Right renal cortex interstitium (tissue), 3 donors: ENCODE measurements around the gene BEND7. TPM values are rescaled to one million over a fixed set of nuclear protein-coding genes. Genes with fewer than 3 reads are reported as not detected.
"Not testable (repeated sequence)": the region's sequence is repeated elsewhere in the genome, so short reads cannot be mapped to it uniquely, and the experiment has no call there.

ENCODE experiments used
- DNase-seq, 3 donors: peaks; one replicate each; pipeline ENCODE4 v3.0.0-alpha.2; 2013; ENCODE audit warnings: low read depth in 3 of 3, low spot score in 2 of 3
- polyA plus RNA-seq, 3 donors: library from polyadenylated mRNA; unstranded; fragments of 120-200 nt; gene quantifications; one replicate each; pipeline ENCODE4 v1.2.1, GENCODE V29; 2013; ENCODE audit not compliant: insufficient read length in 3 of 3

The BEND7 gene
- polyA plus RNA-seq, 3 donors: 29.7 to 32.9 (median 30.8) TPM

DNA sequence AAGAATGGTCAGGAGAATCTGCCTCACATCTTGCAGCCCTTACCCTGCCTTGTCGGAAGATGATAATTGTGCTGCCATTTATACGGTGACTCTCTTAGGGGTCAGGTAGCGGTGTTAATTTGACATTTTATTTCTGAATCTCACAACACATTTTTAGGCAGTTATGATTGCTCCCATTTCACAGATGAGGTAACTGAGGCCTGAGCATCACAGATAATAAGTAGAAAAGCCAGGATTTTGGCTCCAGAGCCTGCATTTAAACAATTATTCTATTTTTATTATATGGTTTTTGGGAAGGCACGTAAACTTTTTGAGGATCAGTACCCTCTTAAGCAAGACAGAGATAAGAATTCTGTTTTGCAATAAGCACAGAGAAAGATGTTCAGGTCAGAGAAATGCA is 103.4 kb downstream of the BEND7 start:
- DNase-seq: no peak

DNA sequence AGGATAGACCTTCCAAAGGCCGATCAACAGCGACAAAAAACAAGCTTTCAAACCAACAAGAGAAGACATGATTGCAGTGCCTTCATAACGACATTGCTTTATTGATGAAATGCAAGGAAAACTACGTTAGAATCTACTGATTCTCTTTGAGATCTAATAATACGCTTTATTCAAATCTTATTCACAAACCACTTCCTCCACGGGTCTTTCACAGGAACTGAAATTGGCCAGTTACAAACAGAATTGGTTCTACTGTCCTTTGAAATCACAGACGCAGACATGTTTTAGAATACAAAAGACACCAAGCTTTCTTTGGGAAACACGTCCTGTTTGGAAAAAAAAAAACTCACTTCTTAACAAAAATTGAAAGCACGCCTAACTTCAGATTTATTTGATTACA is 106.0 kb downstream of the BEND7 start:
- DNase-seq: no peak

DNA sequence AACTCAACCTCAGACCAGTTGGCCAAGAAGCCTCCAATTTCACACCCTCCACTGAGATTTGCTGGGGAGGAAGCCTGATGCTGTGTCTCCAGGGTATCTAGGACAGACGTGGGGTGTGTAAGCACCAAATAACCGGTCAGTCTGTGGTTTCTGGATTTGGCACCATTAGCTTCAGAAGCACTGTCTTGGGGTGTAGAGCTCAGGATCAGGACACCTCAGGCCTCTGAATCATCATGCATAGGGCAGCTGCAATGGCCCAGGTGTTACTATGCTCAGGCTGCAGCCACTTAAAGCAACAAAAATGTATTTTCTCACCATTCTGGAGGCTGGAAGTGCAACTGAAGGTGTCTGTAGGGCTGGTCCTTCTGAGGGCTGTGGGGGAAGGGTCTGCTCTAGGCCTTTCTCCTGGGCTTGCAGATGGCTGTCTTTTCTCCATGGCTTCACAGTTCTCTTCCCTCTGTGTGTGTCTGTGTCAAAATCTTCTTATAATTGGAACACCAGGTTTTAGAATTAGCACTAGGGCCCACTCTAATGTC is 107.4 kb downstream of the BEND7 start:
- no peak for DNase-seq

DNA sequence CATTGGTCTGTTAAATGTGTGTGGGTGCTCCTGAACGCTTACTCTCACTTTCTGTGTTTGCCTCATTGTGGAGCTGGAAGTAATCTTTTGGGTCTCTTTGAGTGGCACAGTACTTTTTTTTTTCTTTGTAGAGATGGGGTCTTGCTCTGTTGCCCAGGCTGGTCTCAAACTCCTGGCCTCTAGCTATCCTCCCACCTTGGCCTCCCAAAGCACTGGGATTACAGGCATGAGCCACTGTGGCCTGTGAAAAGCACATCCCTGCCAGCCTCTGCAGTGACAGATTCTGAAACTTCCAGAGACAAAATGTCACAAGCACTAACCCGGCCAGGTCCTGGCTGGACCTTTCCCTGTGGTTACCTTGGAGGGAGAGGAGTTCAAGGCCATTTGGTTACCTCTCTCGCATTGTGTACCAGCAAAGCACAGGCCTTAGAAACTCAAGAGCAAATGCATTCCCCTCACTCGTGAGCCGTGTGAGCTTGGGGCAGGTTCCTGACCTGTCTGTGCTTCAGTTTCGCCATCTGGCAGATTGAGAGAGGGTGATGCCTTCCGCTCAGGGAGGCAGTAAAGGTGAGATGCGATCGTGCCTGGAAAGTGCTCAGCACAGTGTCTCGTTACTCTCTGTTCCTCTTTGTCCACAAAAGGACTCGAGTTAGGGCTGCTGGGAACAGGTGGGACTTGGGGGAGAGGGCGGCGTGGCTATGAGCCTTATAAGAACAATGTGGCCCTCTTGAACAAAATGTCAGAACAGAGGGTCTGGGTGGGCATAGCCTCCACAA is 108.1 kb downstream of the BEND7 start:
- DNase-seq: no peak

DNA sequence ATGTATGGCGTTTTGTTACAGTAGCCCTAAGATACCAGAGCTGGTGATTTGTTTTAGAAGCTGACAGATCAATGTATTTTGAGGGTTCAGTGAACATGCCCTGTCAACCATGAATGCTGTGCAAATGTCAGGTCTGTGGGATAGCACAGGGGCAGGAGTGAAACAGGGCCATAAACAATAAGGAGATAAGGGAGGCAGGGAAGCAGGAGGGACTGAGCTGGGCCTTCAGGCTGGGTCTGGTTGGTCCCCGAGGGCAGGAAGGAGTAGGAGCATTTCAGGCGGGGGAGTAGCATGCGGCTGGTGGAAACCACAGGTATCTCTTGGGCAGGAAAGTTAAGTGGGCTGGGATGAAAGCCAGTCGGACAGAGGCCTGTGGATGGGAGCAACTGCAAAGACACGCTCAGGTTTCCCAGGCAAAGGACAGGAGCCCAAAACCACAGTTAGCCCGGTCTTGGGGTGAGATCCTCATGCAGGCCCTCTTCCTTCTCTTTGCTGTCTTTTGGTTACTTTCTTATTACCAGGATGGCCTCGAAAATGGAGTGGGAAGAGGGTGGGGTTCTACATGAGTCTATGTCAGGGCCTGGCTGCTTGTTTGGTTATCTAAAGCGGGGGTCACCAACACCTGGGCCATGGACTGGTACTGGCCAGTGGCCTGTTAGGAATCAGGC is 111.2 kb downstream of the BEND7 start:
- no peak for DNase-seq

DNA sequence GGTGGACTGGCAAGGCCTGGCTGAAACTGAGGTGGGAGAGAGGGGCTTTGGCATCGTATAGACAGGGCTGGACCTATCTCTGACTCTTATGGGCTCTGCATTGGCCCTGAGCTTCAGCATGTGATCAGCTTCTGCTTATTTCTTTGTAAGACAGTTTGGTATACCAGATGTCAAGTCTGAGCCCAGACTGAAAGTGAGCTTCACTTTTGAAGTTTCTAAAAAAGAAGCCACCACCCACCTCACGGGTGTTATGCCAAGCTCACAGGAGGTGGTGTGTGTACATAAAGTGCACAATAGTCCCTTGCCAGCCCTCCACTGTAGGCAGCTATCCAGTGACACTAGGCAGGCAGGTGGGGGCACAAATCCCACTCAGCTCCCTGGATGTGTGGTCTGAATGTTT is 112.1 kb downstream of the BEND7 start:
- DNase-seq: no peak

DNA sequence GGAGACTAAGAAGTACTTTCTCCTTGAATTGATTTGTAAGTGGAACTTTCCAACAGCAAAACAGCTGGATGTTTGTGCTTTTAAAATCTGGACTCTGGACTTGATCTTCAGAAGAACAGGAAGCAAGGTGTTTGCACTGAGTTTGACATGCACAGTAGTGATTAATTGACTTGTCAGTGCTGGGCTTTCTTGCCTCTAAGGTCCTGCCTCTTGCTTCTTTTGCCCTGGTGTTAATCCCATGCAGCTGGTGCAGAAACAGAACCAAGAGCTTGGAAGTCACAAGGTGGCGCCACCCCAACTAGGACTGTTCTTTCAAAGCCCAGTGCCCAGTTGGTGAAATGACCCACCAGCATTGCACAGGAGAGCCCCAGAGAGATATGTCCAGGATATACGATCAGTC is 114.0 kb downstream of the BEND7 start:
- no peak for DNase-seq

DNA sequence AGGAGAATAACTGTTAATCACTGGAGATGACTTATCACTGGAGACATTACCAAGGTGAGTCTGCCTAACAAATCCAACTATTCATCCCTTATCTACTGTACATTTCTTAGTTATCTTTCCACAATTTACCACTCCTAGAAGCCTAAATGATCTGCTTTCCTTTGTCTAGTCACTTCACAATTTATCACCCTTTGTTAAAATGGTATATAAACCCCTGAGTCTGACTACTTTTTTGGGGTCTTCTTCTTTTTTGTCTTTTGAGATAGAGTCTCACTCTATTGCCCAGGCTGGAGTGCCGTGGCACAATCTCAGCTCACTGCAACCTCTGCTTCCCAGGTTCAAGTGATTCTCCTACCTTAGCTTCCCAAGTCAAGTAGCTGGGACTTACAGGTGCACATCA is 114.7 kb downstream of the BEND7 start:
- DNase-seq: no peak

DNA sequence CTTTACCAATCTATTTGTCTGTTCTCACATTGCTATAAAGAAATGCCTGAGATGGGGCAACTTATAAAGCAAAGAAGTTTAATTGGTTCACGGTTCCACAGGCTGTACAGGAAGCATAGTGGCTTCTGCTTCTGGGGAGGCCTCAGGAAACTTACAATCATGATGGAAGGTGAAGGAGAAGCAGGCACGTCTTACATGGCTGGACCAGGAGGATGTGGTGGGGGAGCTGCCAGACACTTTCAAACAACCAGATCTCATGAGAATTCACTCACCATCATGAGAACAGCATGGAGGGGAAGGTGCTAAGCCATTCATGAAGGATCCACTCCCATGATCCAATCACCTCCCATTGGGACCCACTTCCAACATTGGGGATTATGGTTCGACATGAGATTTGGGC is 115.9 kb downstream of the BEND7 start:
- DNase-seq: no peak

DNA sequence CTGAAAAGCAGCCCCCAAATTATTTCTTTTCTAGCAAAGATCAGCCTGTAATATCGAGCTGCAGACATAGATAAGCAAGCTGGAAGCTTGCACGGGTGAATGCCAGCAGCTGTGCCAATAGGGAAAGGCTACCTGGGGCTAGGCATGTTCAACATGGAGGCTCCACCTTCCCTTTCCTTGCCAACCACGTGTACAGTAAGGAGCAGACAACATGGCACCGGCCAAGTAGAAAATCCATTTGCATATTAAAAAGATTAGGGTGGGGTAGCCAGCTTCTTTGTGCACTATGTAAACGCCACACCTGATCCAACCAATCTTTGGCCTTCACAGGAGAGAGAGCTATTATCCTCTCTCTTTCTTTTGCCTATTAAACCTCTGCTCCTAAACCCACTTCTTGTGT is 124.0 kb downstream of the BEND7 start:
- no peak for DNase-seq

DNA sequence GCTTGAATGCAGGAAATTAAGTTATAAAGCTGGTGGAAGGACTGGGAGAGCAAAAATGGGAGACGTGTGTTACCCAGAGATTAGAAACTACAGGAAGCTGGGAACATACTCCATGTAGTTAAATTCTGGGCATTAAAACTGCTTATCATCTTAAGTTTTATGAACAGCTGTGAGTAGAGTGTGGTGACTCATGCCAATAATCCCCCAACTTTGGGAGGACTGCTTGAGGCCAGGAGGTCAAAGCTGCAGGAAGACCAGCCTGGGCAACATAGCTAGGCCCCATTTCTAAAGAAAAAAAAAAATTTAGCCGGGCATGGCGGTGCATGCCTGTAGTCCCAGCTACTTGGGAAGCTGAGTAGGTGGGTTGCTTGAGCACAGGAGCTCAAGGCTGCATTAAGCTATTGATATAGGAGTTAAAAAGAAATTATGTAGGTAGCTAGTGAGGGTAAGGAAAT is 124.5 kb downstream of the BEND7 start:
- no peak for DNase-seq

DNA sequence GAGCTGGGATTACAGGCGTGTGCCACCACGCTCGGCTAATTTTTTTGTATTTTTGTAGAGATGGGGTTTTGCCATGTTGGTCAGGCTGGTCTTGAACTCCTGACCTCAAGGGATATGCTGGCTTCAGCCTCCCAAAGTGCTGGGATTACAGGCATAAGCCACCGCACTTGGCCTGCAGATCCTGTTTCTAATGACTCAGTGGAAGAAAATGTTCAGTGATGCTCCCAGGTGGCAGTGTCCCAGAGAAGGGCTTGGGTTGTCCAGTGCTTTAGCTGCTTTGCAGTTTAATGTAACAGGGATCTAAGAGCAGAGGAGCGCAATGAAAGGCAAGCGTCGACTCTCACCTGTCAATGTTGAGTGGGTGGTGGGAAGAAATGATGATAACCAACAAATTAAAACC is 125.4 kb downstream of the BEND7 start:
- not testable (repeated sequence) for DNase-seq

DNA sequence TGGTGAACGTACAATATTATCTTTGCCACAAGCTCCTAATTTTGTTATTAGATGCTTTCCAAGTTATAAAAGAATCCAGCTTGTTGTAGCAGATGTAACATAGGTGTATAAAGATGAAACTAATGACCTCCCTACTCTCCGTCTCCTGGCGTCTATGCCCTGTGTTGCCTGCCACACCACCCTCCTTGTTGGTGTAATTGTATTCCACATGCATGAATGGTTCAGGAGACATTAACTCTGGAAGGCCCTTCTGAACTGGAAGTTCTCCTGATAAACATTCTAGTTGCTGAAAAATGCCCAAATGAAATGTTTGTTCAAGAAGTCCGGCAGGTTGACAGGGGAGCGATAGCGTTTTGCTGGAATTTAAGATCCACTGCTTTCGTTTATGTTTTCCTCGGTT is 126.8 kb downstream of the BEND7 start:
- peak in 1 of 3 donors; percentile 25 for DNase-seq

DNA sequence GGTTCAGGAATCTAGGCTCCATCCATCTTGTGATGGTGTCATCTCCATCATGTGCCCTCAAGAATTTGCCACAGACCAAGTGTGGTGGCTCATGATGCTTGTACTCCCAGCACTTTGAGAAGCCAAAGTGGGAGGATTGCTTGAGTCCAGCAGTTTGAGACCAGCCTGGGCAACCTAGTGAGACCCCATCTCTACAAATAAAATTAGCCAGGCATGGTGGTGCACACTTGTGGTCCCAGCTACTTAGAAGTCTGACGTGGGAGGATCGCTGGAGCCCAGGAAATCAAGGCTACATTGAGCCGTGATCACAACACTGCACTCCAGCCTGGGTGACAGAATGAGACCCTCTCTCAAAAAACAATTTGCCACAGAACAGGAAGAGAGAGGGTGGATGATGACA is 127.7 kb downstream of the BEND7 start:
- no peak for DNase-seq

DNA sequence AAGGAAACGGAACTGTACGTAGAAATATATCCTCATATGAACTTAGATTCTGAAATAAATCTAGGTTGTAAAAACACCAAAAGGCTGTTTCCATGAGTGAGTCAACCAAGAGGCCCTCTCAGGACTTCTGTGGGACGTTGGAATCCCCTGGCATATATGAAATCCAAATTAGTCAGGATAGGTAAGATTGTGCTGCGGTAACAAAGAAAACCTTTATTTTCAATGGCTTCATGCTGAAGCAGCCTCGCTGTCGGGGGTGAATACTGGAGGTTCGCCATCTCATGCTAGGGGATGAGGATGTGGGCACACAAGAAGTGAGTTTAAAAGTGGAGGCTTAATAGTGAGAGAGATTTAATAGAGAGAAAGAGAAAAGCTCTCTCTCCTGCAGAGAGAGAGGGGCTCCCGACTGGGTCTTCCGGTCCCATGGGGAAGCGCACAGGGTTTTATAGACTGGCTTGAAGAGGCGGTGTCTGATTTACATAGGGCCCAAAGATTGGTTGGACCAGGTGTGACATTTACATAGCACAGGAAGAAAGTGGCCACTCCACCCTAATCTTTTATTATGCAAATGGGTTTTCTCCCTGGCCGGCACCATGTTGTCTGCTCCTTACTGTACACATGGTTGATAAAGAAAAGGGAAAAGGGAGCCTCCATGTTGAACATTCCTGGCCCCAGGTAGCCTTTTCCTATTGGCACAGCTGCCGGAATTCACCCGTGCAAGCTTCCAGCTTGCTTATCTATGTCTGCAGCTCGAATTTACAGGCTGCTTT is 128.4 kb downstream of the BEND7 start:
- DNase-seq: no peak

DNA sequence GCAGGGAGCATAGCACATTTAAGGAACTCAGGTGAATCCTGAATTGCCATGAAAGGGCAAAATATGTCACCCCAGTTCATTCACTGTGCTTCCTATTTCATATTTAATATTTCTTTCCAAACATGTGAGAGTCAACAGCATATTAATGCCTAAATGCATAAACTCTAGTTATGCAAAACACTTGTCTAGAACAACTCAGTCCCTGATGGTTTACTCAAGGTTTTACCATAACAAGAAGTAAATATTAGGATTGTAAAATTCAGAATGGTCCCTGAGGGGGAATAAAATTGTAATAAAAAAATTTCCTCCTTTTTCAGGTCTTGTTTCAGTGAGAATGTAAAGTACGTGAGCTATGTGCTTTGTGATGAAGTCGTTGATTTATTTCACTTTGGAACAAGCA is 129.1 kb downstream of the BEND7 start:
- DNase-seq: no peak

DNA sequence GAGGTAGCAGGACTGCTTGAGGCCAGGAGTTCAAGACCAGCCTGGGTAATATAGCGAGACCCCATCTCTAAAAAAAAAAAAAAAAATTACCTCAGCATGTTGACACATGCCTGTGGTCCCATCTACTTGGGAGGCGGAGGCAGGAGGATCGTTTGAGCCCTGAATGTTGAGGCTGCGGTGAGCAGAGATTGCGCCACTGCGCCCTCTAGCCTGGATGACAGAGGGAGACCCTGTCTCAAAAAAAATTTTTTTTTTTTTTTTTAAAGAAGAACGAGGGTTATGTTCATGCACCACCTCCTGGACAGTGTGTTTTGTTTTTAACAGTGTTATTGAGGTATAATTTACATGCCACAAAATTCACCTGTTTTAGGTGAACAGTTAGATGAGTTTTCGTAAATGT is 129.6 kb downstream of the BEND7 start:
- DNase-seq: no peak

DNA sequence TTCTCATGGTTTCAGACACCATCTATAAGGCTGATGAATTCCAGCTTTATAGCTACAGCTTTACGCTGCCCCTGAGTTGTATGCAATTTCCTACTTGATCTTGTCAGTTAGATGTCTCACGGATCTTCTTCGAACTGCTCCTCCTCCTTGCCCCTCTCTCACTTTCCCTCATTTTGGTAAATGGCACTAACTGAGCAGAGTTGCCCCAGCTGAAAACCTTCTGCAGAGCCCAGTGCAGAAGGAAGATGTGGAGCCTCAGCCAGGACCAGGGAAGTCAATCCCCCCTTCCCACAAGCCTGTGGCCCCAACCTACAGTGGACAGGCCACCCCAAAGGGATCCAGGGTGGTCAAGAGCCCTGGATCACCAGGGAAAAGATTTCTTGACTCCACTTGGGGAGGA is 131.8 kb downstream of the BEND7 start:
- DNase-seq: no peak

DNA sequence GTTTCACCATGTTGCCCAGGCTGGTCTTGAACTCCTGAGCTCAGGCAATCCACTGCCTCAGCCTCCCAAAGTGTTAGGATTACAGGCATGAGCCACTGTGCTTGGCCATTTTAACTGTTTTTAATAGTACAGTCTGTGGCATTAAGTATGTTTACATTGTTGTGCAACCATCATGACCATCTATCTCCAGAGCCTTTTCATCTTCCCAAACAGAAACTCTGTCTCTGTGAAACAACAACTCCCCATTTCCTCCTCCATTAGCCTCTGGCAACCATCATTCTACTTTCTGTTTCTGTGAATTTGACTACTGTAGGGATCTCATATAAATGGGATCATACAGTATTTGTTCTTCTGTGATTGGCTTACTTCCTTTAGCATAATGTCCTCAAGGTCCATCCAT is 132.4 kb downstream of the BEND7 start:
- DNase-seq: no peak

DNA sequence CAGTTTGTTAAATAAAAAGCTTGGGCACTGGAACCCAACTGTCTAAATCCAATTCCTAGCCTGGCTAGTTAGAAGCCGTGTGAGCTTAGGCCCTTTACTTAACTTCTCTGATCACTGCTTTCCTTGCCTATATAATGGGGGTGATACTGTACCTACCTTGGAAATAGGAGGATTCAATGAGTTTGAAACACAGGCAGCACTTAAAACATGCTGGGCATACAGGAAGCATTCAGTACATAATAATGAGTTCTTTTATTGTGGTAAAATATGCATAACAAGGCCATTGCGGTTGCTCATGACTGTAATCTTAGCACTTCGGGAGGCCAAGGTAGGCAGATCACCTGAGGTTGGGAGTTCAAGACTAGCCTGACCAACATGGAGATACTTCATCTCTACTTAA is 133.3 kb downstream of the BEND7 start:
- no peak for DNase-seq

DNA sequence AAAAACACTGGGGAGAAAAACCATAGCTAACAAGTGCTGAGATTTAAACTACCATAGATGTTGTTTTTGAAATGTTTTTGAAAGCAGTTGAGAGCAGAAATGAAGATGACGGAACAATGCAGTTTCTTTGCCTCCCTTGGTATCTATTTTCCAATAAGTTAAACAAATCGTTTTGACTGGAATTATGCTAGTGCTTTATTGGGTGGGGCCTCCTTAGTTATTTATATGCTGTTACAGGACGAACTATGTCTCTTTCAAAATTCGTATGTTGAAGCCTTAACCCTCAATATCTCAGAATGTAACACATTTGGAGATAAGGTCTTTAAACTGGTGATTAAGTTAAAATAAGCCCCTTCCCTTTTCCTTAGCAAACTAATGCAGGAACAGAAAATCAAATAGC is 135.2 kb downstream of the BEND7 start:
- DNase-seq: no peak
